K562 (cell line): ENCODE results near the gene UNKL.

ENCODE experiments used
- ATF2 ChIP-seq: sonication (generic); formaldehyde crosslinking; IDR thresholded peaks from 2 replicates; pipeline ENCODE4 v1.8.1; 2022; ENCODE audit warnings: missing genetic modification reagents
- CTCF ChIP-seq, 3 experiments: IDR thresholded peaks in 2 of 3; conservative IDR thresholded peaks in 1 of 3; 2 replicates each; pipeline ENCODE4 v1.5.1; 2011 to 2012; ENCODE audit warnings: low read length in 3 of 3, mild to moderate bottlenecking in 3 of 3, control low read depth in 2 of 3, improper control_type of control experiment in 1 of 3, inconsistent platforms in 1 of 3, low read depth in 1 of 3, mixed read lengths in 1 of 3, moderate library complexity in 1 of 3; ENCODE audit not compliant: insufficient read depth in 2 of 3
- GABPB2 ChIP-seq: fragments of 250-450 bp; sonication (Bioruptor Pico); conservative IDR thresholded peaks from 2 replicates; pipeline ENCODE4 v1.5.1; 2021; ENCODE audit warnings: mild to moderate bottlenecking
- KAT2B ChIP-seq: IDR thresholded peaks from one replicate; pipeline ENCODE4 v1.6.1; 2012; ENCODE audit warnings: low read depth, mild to moderate bottlenecking, control low read depth, inconsistent platforms, low read length, moderate library complexity
- NFYB ChIP-seq: IDR thresholded peaks from 2 replicates; pipeline ENCODE4 v1.6.1; 2011; ENCODE audit warnings: mild to moderate bottlenecking, moderate library complexity; ENCODE audit not compliant: insufficient read length; ENCODE audit errors: extremely low read depth
- POU5F1 ChIP-seq: fragments of 150-350 bp; IDR thresholded peaks from 2 replicates; pipeline ENCODE4 v1.6.1; 2014; ENCODE audit warnings: borderline replicate concordance, low read length, low read depth, mild to moderate bottlenecking; ENCODE audit not compliant: partially characterized antibody
- RFX5 ChIP-seq: IDR thresholded peaks from 2 replicates; pipeline ENCODE4 v1.6.1; 2011; ENCODE audit warnings: low read depth, mild to moderate bottlenecking, improper control_type of control experiment, low read length
- TARDBP ChIP-seq: fragments of 450-650 bp; IDR thresholded peaks from 2 replicates; pipeline ENCODE4 v1.6.1; 2016
- TCF7L2 ChIP-seq: fragments of 150-350 bp; IDR thresholded peaks from 2 replicates; pipeline ENCODE4 v1.6.1; 2016; ENCODE audit warnings: low read depth, mild to moderate bottlenecking, low read length, moderate library complexity
- ZBTB33 ChIP-seq: sonication (generic); formaldehyde crosslinking; IDR thresholded peaks from 2 replicates; pipeline ENCODE4 v1.8.1; 2023; ENCODE audit warnings: mild to moderate bottlenecking, missing genetic modification reagents
- ZNF197 ChIP-seq: fragments of 200-800 bp; sonication (Bioruptor generic); IDR thresholded peaks from 2 replicates; pipeline ENCODE4 v1.6.1; 2016; ENCODE audit warnings: low read depth, missing genetic modification characterization, missing compliant biosample characterization
- ZNF3 ChIP-seq: fragments of 250-450 bp; sonication (Bioruptor Pico); IDR thresholded peaks from 2 replicates; pipeline ENCODE4 v1.5.0; 2021; ENCODE audit warnings: mild to moderate bottlenecking, moderate library complexity
- ZNF639 ChIP-seq, 2 experiments: fragments of 200-800 bp in 1 of 2; sonication (Bioruptor generic) in 1 of 2; sonication (generic) in 1 of 2; formaldehyde crosslinking in 1 of 2; IDR thresholded peaks in 1 of 2; conservative IDR thresholded peaks in 1 of 2; 2 replicates each; pipeline versions ENCODE4 v1.5.0 to v1.6.1; 2016 to 2020; ENCODE audit warnings: missing compliant biosample characterization in 1 of 2, missing genetic modification characterization in 1 of 2, missing genetic modification reagents in 1 of 2

- TF ChIP-seq GABPB2: no peak
- no peak for TF ChIP-seq CTCF (IDR thresholded peaks at IDR 0.05 in 2 of 3, conservative IDR thresholded peaks at IDR 0.05 in 1 of 3; ENCODE audit: insufficient read depth in 2 of 3, low read depth in 1 of 3, low read length in 3 of 3)
- TF ChIP-seq ZNF197 (CRISPR knock-in tag): no peak
- TF ChIP-seq ZBTB33 (CRISPR knock-in tag): no peak
- TF ChIP-seq ATF2 (CRISPR knock-in tag): no peak
- no peak for TF ChIP-seq NFYB
- no peak for TF ChIP-seq ZNF3 (CRISPR knock-in tag)
- no peak for TF ChIP-seq TCF7L2
- TF ChIP-seq ZNF639 (CRISPR knock-in tag; conservative IDR thresholded peaks at IDR 0.05 in 1 of 2, IDR thresholded peaks at IDR 0.05 in 1 of 2): no peak
- TF ChIP-seq KAT2B: no peak
- TF ChIP-seq RFX5: no peak
- TF ChIP-seq TARDBP: no peak
- TF ChIP-seq POU5F1: no peak
Observed at GRCh38 chr16:1340730-1341494, 73.6 kb downstream of the UNKL start.
